GM19240 (cell line): ENCODE measurements around the gene PCARE.

ENCODE experiments used
- DNase-seq: peaks from one replicate; pipeline ENCODE4 v3.0.0; 2011; ENCODE audit warnings: low spot score; ENCODE audit not compliant: insufficient read length

Gene PCARE

GRCh38 chr2:29063646-29064345 lies 10.5 kb downstream of the PCARE start:
- DNase-seq = no peak

GRCh38 chr2:29063056-29063455 lies 11.3 kb downstream of the PCARE start:
- DNase-seq = no peak

- no peak for DNase-seq
Observed at GRCh38 chr2:29062371-29062770, 12.0 kb downstream of the PCARE start.

GRCh38 chr2:29061616-29062015 lies 12.7 kb downstream of the PCARE start:
- no peak for DNase-seq

GRCh38 chr2:29061176-29061575 lies 13.1 kb downstream of the PCARE start:
- no peak for DNase-seq

GRCh38 chr2:29060441-29060840 lies 13.9 kb downstream of the PCARE start:
- DNase-seq = no peak

GRCh38 chr2:29059624-29060023 lies 14.7 kb downstream of the PCARE start:
- DNase-seq = no peak

GRCh38 chr2:29057006-29057405 lies 17.3 kb downstream of the PCARE start:
- no peak for DNase-seq

GRCh38 chr2:29056452-29056851 lies 17.9 kb downstream of the PCARE start:
- no peak for DNase-seq

GRCh38 chr2:29055601-29056000 lies 18.7 kb downstream of the PCARE start:
- DNase-seq = no peak

- DNase-seq = no peak
Observed at GRCh38 chr2:29054430-29054829, 19.9 kb downstream of the PCARE start.

- no peak for DNase-seq
Observed at GRCh38 chr2:29053670-29054400, 20.5 kb downstream of the PCARE start.

- no peak for DNase-seq
Observed at GRCh38 chr2:29053223-29053622, 21.1 kb downstream of the PCARE start.

GRCh38 chr2:29052807-29053206 lies 21.5 kb downstream of the PCARE start:
- no peak for DNase-seq

GRCh38 chr2:29051730-29052129 lies 22.6 kb downstream of the PCARE start:
- DNase-seq = no peak

GRCh38 chr2:29050591-29050990 lies 23.7 kb downstream of the PCARE start:
- no peak for DNase-seq

- no peak for DNase-seq
Observed at GRCh38 chr2:29047083-29047845, 27.1 kb downstream of the PCARE start.

- no peak for DNase-seq
Observed at GRCh38 chr2:29046321-29046720, 28.0 kb downstream of the PCARE start.

- no peak for DNase-seq
Observed at GRCh38 chr2:29044459-29044858, 29.9 kb downstream of the PCARE start.

GRCh38 chr2:29042561-29043075 lies 31.7 kb downstream of the PCARE start:
- no peak for DNase-seq

GRCh38 chr2:29041161-29041660 lies 33.1 kb downstream of the PCARE start:
- DNase-seq = no peak

- DNase-seq = no peak
Observed at GRCh38 chr2:29040552-29040951, 33.8 kb downstream of the PCARE start.
